HL-60 (cell line): Measurements from ENCODE around the gene DPH2.

Experiments
- DNase-seq, 2 experiments: peaks; one replicate each; pipeline ENCODE4 v3.0.0-alpha.2; 2010 to 2020; ENCODE audit warnings: low read depth in 1 of 2, low spot score in 1 of 2
- H3K27ac ChIP-seq: fragments of 250-450 bp; sonication (Bioruptor Pico); replicated peaks from 2 replicates; pipeline ENCODE4 v1.5.1; 2020; ENCODE audit warnings: mild to moderate bottlenecking, moderate library complexity
- H3K27me3 ChIP-seq: fragments of 250-450 bp; sonication (Bioruptor Pico); 2 replicates; pipeline ENCODE4 v1.5.1; 2021; ENCODE audit warnings: mild to moderate bottlenecking, moderate library complexity; ENCODE audit not compliant: insufficient read depth, poor library complexity, severe bottlenecking
- H3K4me3 ChIP-seq: replicated peaks from 2 replicates; pipeline ENCODE4 v1.5.1; 2011; ENCODE audit warnings: mild to moderate bottlenecking, control low read depth, low read length; ENCODE audit not compliant: insufficient read depth
- CTCF ChIP-seq: IDR thresholded peaks from one replicate; pipeline ENCODE4 v1.5.1; 2011; ENCODE audit warnings: low read length, control low read depth, inconsistent platforms; ENCODE audit not compliant: insufficient read depth
- GABPA ChIP-seq: IDR thresholded peaks from 2 replicates; pipeline ENCODE4 v1.6.1; 2012; ENCODE audit warnings: low read depth
- POLR2AphosphoS5 ChIP-seq: IDR thresholded peaks from 2 replicates; pipeline ENCODE4 v1.6.1; 2012; ENCODE audit warnings: low read depth
- REST ChIP-seq: IDR thresholded peaks from 2 replicates; pipeline ENCODE4 v1.6.1; 2012; ENCODE audit warnings: low read depth; ENCODE audit not compliant: insufficient replicate concordance
- SPI1 ChIP-seq: IDR thresholded peaks from 2 replicates; pipeline ENCODE4 v1.6.1; 2012; ENCODE audit warnings: low read depth, mild to moderate bottlenecking, borderline replicate concordance

DPH2 gene

DNA sequence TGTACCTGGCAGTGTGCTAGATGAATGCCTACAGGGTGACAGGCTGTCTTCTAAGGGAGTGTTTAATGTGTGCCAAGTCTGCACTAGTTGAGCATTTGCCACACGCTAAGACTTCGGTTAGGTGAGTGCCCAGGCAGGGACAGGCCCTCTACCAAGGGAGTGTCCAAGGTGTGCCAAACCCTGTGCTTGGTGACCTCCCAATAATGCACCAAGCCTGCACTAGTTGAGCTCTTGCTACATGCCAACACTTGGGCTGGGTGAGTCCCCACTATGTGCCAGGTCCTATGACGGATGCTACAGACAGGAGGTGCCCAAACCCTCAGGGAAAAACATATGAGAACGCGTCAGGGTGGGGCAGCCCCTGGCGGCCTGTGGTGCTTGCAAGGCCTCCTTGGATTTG is 50.7 kb downstream of the DPH2 start:
- DNase-seq: no peak
- no peaks in the 10 kb centered on the region for H3K27me3 ChIP-seq
- no peak overlapping the region for H3K4me3 ChIP-seq
- no peak overlapping the region for H3K27ac ChIP-seq
- TF ChIP-seq REST (no peak), POLR2AphosphoS5 (no peak), CTCF (no peak), SPI1 (no peak), GABPA (no peak)

- no peak overlapping the region for H3K4me3 ChIP-seq
- no peaks in the 10 kb centered on the region for H3K27me3 ChIP-seq
- DNase-seq: no peak
- no peak overlapping the region for H3K27ac ChIP-seq
- TF ChIP-seq CTCF (no peak), POLR2AphosphoS5 (no peak), GABPA (no peak), SPI1 (no peak), REST (no peak)
These were observed 51.3 kb downstream of the DPH2 start for GRCh38 chr1:44021156-44021555.

- Histone ChIP-seq H3K27ac (no peak overlapping the region), H3K4me3 (no peak overlapping the region), H3K27me3 (no peaks in the 10 kb centered on the region)
- DNase-seq: no peak
- no peak for TF ChIP-seq GABPA
These were observed 51.9 kb downstream of the DPH2 start for GRCh38 chr1:44021581-44022321.
